ENCODE data around the gene FBXO17. TPM values are rescaled to one million over a fixed set of nuclear protein-coding genes. Genes with fewer than 3 reads are reported as not detected.

FBXO17 gene
- total RNA-seq, 1 experiment from 2014 or later = 16.8 TPM

DNA sequence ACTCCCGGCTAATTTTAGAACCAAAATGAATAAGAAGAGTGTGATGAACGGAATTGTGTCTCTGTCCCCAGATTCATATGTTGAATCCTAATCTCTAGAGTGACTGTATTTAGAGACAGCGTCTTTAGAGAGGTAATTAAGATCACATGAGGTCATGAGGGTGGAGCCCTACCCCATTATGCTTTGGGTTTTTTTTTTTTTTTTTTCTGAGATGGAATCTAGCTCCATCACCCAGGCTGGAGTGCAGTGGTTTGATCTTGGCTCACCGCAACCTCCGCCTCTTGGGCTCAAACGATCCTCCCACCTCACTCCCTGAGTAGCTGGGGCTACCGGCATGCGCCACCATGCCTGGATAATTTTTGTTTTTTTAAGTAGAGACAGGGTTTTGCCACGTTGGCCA is 28.9 kb upstream of the FBXO17 start:
- POLR2A ChIA-PET = no interaction called here

More for the DNA sequence above, 28.9 kb upstream of the FBXO17 start:
- no peak overlapping the region for H3K4me3 Mint-ChIP-seq
- no peaks in the 10 kb centered on the region for H3K9me3 Mint-ChIP-seq
- no peak for DNase-seq (ENCODE audit: low spot score)
- peaks cover 3% of the 10 kb centered on the region for H3K4me1 Mint-ChIP-seq
- H3K27me3 Mint-ChIP-seq (ENCODE audit: low read depth) = no peaks in the 10 kb centered on the region; the same call in 1 of the 2 replicates
- TF ChIP-seq CTCF (IDR thresholded peaks at IDR 0.05) = no peak
- no peak for TF ChIP-seq HMGXB4 (CRISPR knock-in tag; IDR thresholded peaks at IDR 0.05)
- TF ChIP-seq GRHL2 (CRISPR knock-in tag; IDR thresholded peaks at IDR 0.05; ENCODE audit: insufficient replicate concordance, severe bottlenecking) = no peak
- TF ChIP-seq JAZF1 (CRISPR knock-in tag; IDR thresholded peaks at IDR 0.05) = no peak
- no peak for TF ChIP-seq ZNF232 (CRISPR knock-in tag; IDR thresholded peaks at IDR 0.05)
- TF ChIP-seq SMAD4 (CRISPR knock-in tag; IDR thresholded peaks at IDR 0.05) = no peak
- no peak for TF ChIP-seq ZBTB21 (CRISPR knock-in tag; IDR thresholded peaks at IDR 0.05; ENCODE audit: borderline replicate concordance)
- TF ChIP-seq RELA (CRISPR knock-in tag; IDR thresholded peaks at IDR 0.05; ENCODE audit: borderline replicate concordance) = no peak
- TF ChIP-seq ATF2 (CRISPR knock-in tag; IDR thresholded peaks at IDR 0.05; ENCODE audit: borderline replicate concordance, low read depth) = no peak
- no peak for TF ChIP-seq EMX1 (CRISPR knock-in tag; IDR thresholded peaks at IDR 0.05)
- TF ChIP-seq, protein P1, sequence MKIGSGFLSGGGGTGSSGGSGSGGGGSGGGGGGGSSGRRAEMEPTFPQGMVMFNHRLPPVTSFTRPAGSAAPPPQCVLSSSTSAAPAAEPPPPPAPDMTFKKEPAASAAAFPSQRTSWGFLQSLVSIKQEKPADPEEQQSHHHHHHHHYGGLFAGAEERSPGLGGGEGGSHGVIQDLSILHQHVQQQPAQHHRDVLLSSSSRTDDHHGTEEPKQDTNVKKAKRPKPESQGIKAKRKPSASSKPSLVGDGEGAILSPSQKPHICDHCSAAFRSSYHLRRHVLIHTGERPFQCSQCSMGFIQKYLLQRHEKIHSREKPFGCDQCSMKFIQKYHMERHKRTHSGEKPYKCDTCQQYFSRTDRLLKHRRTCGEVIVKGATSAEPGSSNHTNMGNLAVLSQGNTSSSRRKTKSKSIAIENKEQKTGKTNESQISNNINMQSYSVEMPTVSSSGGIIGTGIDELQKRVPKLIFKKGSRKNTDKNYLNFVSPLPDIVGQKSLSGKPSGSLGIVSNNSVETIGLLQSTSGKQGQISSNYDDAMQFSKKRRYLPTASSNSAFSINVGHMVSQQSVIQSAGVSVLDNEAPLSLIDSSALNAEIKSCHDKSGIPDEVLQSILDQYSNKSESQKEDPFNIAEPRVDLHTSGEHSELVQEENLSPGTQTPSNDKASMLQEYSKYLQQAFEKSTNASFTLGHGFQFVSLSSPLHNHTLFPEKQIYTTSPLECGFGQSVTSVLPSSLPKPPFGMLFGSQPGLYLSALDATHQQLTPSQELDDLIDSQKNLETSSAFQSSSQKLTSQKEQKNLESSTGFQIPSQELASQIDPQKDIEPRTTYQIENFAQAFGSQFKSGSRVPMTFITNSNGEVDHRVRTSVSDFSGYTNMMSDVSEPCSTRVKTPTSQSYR (CRISPR knock-in tag; IDR thresholded peaks at IDR 0.05) = no peak
- no peak for TF ChIP-seq ARID4B (CRISPR knock-in tag; IDR thresholded peaks at IDR 0.05; ENCODE audit: borderline replicate concordance)
- TF ChIP-seq FOXP4 (CRISPR knock-in tag; IDR thresholded peaks at IDR 0.05) = no peak
- no peak for TF ChIP-seq ZSCAN18 (CRISPR knock-in tag; IDR thresholded peaks at IDR 0.05)
- TF ChIP-seq ZNF512 (CRISPR knock-in tag; IDR thresholded peaks at IDR 0.05; ENCODE audit: borderline replicate concordance) = no peak
- no peak for TF ChIP-seq KAT7 (CRISPR knock-in tag; IDR thresholded peaks at IDR 0.05; ENCODE audit: borderline replicate concordance)
- CTCF ChIA-PET = no interaction called here
- ATAC-seq = no peak
- H3K36me3 Mint-ChIP-seq = no peaks in the 10 kb centered on the region
- no peak overlapping the region for H3K27ac Mint-ChIP-seq

All from WTC11 (cell line).